ENCODE results near the gene PTHLH.

The PTHLH gene

GRCh38 chr12:27936196-27936595 is 36.3 kb downstream of the PTHLH start:
- no peaks in the 10 kb centered on the region for H3K36me3 ChIP-seq (ENCODE audit: control insufficient read depth in 1 of 2, insufficient read depth in 2 of 2, low read length in 2 of 2)
- no peak overlapping the region for H2AFZ ChIP-seq (ENCODE audit: insufficient read depth, low read length, poor library complexity)
- no peak overlapping the region for H4K91ac ChIP-seq (ENCODE audit: low read depth, low read length)
- H3K23ac ChIP-seq (ENCODE audit: low read length): no peak overlapping the region
- H2AK5ac ChIP-seq (ENCODE audit: low read length): no peak overlapping the region
- H4K8ac ChIP-seq (ENCODE audit: low read depth, low read length): no peak overlapping the region
- WGBS (ENCODE audit: extremely low coverage, insufficient coverage, insufficient read length): no CpG with 5 or more reads among the region's 3 CpGs
- H3K4me3 ChIP-seq (ENCODE audit: low read depth, low read length): no peak overlapping the region
- H3K4me2 ChIP-seq (ENCODE audit: low read length): no peak overlapping the region
- no peak overlapping the region for H2BK120ac ChIP-seq (ENCODE audit: insufficient read depth, low read length, poor library complexity)
- H3K18ac ChIP-seq (ENCODE audit: low read length): no peak overlapping the region
- H3K27me3 ChIP-seq (ENCODE audit: insufficient read depth, low read length): no peaks in the 10 kb centered on the region
- H3K27ac ChIP-seq (ENCODE audit: low read depth, low read length): no peak overlapping the region
- no peak overlapping the region for H3K9ac ChIP-seq (ENCODE audit: low read length)
- H3K79me2 ChIP-seq (ENCODE audit: control insufficient read depth, insufficient read depth, low read length, poor library complexity): no peaks in the 10 kb centered on the region
- no peak overlapping the region for H3K14ac ChIP-seq (ENCODE audit: low read length)
- no peaks in the 10 kb centered on the region for H3K9me3 ChIP-seq (ENCODE audit: insufficient read depth, low read depth, low read length)
- no peak overlapping the region for H4K12ac ChIP-seq (ENCODE audit: low read depth, low read length)
- H3K4me1 ChIP-seq (ENCODE audit: control insufficient read depth in 1 of 2, insufficient read depth in 2 of 2, low read length in 2 of 2): no peaks in the 10 kb centered on the region
- DNase-seq: no peak
- H3K4ac ChIP-seq (ENCODE audit: low read depth, low read length): no peak overlapping the region
- H3K79me1 ChIP-seq (ENCODE audit: low read length): no peaks in the 10 kb centered on the region
- no peak overlapping the region for H2BK12ac ChIP-seq (ENCODE audit: low read length)
- no peak overlapping the region for H2BK5ac ChIP-seq (ENCODE audit: low read depth, low read length, poor library complexity)

- peak in 1 of 2 donors; percentile 56 for DNase-seq
- no peak overlapping the region for H2BK5ac ChIP-seq (ENCODE audit: low read depth, low read length, poor library complexity)
- no peak overlapping the region for H4K12ac ChIP-seq (ENCODE audit: low read depth, low read length)
- no peak overlapping the region for H2BK120ac ChIP-seq (ENCODE audit: insufficient read depth, low read length, poor library complexity)
- no peak overlapping the region for H3K27ac ChIP-seq (ENCODE audit: low read depth, low read length)
- no peaks in the 10 kb centered on the region for H3K4me1 ChIP-seq (ENCODE audit: control insufficient read depth in 1 of 2, insufficient read depth in 2 of 2, low read length in 2 of 2)
- H3K36me3 ChIP-seq (ENCODE audit: control insufficient read depth in 1 of 2, insufficient read depth in 2 of 2, low read length in 2 of 2): no peaks in the 10 kb centered on the region
- H3K9me3 ChIP-seq (ENCODE audit: insufficient read depth, low read depth, low read length): no peaks in the 10 kb centered on the region
- no peak overlapping the region for H3K4ac ChIP-seq (ENCODE audit: low read depth, low read length)
- WGBS (ENCODE audit: extremely low coverage, insufficient coverage, insufficient read length): no CpG with 5 or more reads among the region's 1 CpG
- no peak overlapping the region for H2AK5ac ChIP-seq (ENCODE audit: low read length)
- no peak overlapping the region for H4K91ac ChIP-seq (ENCODE audit: low read depth, low read length)
- no peak overlapping the region for H3K18ac ChIP-seq (ENCODE audit: low read length)
- H3K4me3 ChIP-seq (ENCODE audit: low read depth, low read length): no peak overlapping the region
- no peak overlapping the region for H3K9ac ChIP-seq (ENCODE audit: low read length)
- H3K4me2 ChIP-seq (ENCODE audit: low read length): no peak overlapping the region
- H3K23ac ChIP-seq (ENCODE audit: low read length): no peak overlapping the region
- no peak overlapping the region for H4K8ac ChIP-seq (ENCODE audit: low read depth, low read length)
- no peak overlapping the region for H2AFZ ChIP-seq (ENCODE audit: insufficient read depth, low read length, poor library complexity)
- H3K79me2 ChIP-seq (ENCODE audit: control insufficient read depth, insufficient read depth, low read length, poor library complexity): no peaks in the 10 kb centered on the region
- no peaks in the 10 kb centered on the region for H3K79me1 ChIP-seq (ENCODE audit: low read length)
- no peaks in the 10 kb centered on the region for H3K27me3 ChIP-seq (ENCODE audit: insufficient read depth, low read length)
- no peak overlapping the region for H2BK12ac ChIP-seq (ENCODE audit: low read length)
- no peak overlapping the region for H3K14ac ChIP-seq (ENCODE audit: low read length)
Observed at GRCh38 chr12:27934276-27934675, 38.3 kb downstream of the PTHLH start.

GRCh38 chr12:27931390-27931789 is 41.1 kb downstream of the PTHLH start:
- H2BK120ac ChIP-seq (ENCODE audit: insufficient read depth, low read length, poor library complexity): no peak overlapping the region
- H3K4me3 ChIP-seq (ENCODE audit: low read depth, low read length): no peak overlapping the region
- no CpG with 5 or more reads among the region's 1 CpG for WGBS (ENCODE audit: extremely low coverage, insufficient coverage, insufficient read length)
- no peak overlapping the region for H2AFZ ChIP-seq (ENCODE audit: insufficient read depth, low read length, poor library complexity)
- H3K79me2 ChIP-seq (ENCODE audit: control insufficient read depth, insufficient read depth, low read length, poor library complexity): no peaks in the 10 kb centered on the region
- H2AK5ac ChIP-seq (ENCODE audit: low read length): no peak overlapping the region
- no peak overlapping the region for H3K27ac ChIP-seq (ENCODE audit: low read depth, low read length)
- no peaks in the 10 kb centered on the region for H3K4me1 ChIP-seq (ENCODE audit: control insufficient read depth in 1 of 2, insufficient read depth in 2 of 2, low read length in 2 of 2)
- no peaks in the 10 kb centered on the region for H3K36me3 ChIP-seq (ENCODE audit: control insufficient read depth in 1 of 2, insufficient read depth in 2 of 2, low read length in 2 of 2)
- no peak for DNase-seq
- H2BK12ac ChIP-seq (ENCODE audit: low read length): no peak overlapping the region
- H3K18ac ChIP-seq (ENCODE audit: low read length): no peak overlapping the region
- no peak overlapping the region for H3K23ac ChIP-seq (ENCODE audit: low read length)
- H2BK5ac ChIP-seq (ENCODE audit: low read depth, low read length, poor library complexity): no peak overlapping the region
- no peak overlapping the region for H3K4ac ChIP-seq (ENCODE audit: low read depth, low read length)
- H3K79me1 ChIP-seq (ENCODE audit: low read length): no peaks in the 10 kb centered on the region
- H4K8ac ChIP-seq (ENCODE audit: low read depth, low read length): no peak overlapping the region
- no peak overlapping the region for H4K12ac ChIP-seq (ENCODE audit: low read depth, low read length)
- no peak overlapping the region for H3K4me2 ChIP-seq (ENCODE audit: low read length)
- no peaks in the 10 kb centered on the region for H3K27me3 ChIP-seq (ENCODE audit: insufficient read depth, low read length)
- no peak overlapping the region for H4K91ac ChIP-seq (ENCODE audit: low read depth, low read length)
- H3K9me3 ChIP-seq (ENCODE audit: insufficient read depth, low read depth, low read length): no peaks in the 10 kb centered on the region
- no peak overlapping the region for H3K14ac ChIP-seq (ENCODE audit: low read length)
- H3K9ac ChIP-seq (ENCODE audit: low read length): no peak overlapping the region

- H3K4me1 ChIP-seq (ENCODE audit: control insufficient read depth in 1 of 2, insufficient read depth in 2 of 2, low read length in 2 of 2): peaks cover 0 to 3% of the 10 kb centered on the region in 2 experiments
- no peak overlapping the region for H2AFZ ChIP-seq (ENCODE audit: insufficient read depth, low read length, poor library complexity)
- no peak overlapping the region for H3K18ac ChIP-seq (ENCODE audit: low read length)
- H4K8ac ChIP-seq (ENCODE audit: low read depth, low read length): no peak overlapping the region
- DNase-seq: no peak
- no peak overlapping the region for H2AK5ac ChIP-seq (ENCODE audit: low read length)
- H3K36me3 ChIP-seq (ENCODE audit: control insufficient read depth in 1 of 2, insufficient read depth in 2 of 2, low read length in 2 of 2): no peaks in the 10 kb centered on the region
- H3K4me2 ChIP-seq (ENCODE audit: low read length): no peak overlapping the region
- H3K4me3 ChIP-seq (ENCODE audit: low read depth, low read length): no peak overlapping the region
- no peak overlapping the region for H4K91ac ChIP-seq (ENCODE audit: low read depth, low read length)
- WGBS (ENCODE audit: extremely low coverage, insufficient coverage, insufficient read length): no CpG with 5 or more reads among the region's 2 CpGs
- no peak overlapping the region for H2BK5ac ChIP-seq (ENCODE audit: low read depth, low read length, poor library complexity)
- H3K27ac ChIP-seq (ENCODE audit: low read depth, low read length): no peak overlapping the region
- H3K23ac ChIP-seq (ENCODE audit: low read length): no peak overlapping the region
- H3K9me3 ChIP-seq (ENCODE audit: insufficient read depth, low read depth, low read length): no peaks in the 10 kb centered on the region
- no peak overlapping the region for H2BK120ac ChIP-seq (ENCODE audit: insufficient read depth, low read length, poor library complexity)
- H4K12ac ChIP-seq (ENCODE audit: low read depth, low read length): no peak overlapping the region
- H3K4ac ChIP-seq (ENCODE audit: low read depth, low read length): no peak overlapping the region
- H3K79me2 ChIP-seq (ENCODE audit: control insufficient read depth, insufficient read depth, low read length, poor library complexity): no peaks in the 10 kb centered on the region
- H3K14ac ChIP-seq (ENCODE audit: low read length): no peak overlapping the region
- no peaks in the 10 kb centered on the region for H3K27me3 ChIP-seq (ENCODE audit: insufficient read depth, low read length)
- H3K9ac ChIP-seq (ENCODE audit: low read length): no peak overlapping the region
- no peak overlapping the region for H2BK12ac ChIP-seq (ENCODE audit: low read length)
- H3K79me1 ChIP-seq (ENCODE audit: low read length): no peaks in the 10 kb centered on the region
Observed at GRCh38 chr12:27927347-27927746, 45.2 kb downstream of the PTHLH start.
